DMS153 treated with DMSO at 0.1 percent for 48 hours (cell line): ENCODE data around the gene PMEL.
"Not testable (repeated sequence)": the region's sequence is repeated elsewhere in the genome, so short reads cannot be mapped to it uniquely, and the experiment has no call there.

Experiments
- DNase-seq: peaks from one replicate; lab custom pipeline; 2025; ENCODE audit not compliant: unreplicated experiment; lab: John Stamatoyannopoulos, UW

The PMEL gene

DNA sequence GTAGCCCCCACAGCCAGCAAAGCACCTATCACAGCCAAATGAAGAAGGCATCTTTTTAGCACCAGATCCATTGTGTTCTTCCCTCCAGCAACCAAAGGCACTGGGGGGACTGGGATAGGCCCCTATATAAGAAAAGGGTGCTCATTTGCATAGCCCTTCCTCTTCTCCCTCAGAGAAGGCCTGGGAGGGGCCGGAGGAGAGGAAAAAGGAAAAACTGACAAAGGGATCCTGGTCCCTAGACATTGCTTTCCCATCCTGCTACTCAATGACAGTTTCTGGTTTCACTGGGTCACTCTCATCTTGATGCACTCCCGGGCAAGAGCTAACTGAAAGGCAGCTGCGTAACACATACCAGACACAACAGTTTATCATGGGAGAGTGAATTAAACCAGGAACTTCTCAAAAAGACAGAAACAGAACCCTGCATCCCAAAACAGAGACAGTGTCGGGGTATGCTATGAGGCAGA lies at the start of gene PMEL:
TSS of gene PMEL (minus strand) at position 102 of the 467 bp plus-strand sequence. CDS start at position 71, 31 bp downstream.
- DNase-seq = no peak

DNA sequence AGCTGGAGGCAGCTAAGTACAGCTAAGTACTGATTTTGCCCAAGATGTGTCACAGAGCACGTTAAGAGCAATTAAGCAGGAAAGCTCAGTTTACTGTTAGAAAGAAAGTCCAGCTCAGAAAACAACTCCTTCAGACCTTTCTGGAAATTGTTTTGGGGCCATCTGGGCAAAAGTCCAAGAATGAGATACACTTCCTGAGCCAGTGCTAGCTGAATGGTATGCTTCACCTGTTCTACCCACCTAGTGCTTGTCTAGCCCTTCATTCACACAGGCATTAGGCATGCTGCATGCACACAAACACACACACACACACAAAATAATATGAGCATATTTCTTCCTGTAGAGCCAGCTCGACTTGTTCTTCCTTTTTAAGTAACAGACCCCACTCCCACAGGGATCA lies 48.4 kb upstream of the PMEL start:
- no peak for DNase-seq

DNA sequence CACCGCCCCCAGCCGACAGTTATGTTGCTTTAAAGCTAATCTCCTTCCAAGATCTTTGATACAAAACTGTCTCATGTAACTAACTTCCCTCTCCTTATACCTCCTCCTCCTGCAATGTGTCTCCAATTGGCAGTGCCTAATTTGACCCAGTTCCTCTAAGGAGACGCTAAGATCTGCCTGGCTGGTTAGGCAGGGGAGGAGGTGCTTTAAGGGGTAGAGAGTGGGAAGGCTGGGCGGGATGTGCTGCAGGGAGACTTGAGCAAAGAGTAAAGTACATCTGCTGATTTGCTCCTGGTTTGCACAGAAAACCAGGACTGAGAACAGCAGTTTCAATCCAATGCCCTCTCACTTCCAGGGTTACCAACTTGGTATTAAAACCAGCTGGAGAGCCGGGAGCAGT lies 47.6 kb upstream of the PMEL start:
- no peak for DNase-seq

DNA sequence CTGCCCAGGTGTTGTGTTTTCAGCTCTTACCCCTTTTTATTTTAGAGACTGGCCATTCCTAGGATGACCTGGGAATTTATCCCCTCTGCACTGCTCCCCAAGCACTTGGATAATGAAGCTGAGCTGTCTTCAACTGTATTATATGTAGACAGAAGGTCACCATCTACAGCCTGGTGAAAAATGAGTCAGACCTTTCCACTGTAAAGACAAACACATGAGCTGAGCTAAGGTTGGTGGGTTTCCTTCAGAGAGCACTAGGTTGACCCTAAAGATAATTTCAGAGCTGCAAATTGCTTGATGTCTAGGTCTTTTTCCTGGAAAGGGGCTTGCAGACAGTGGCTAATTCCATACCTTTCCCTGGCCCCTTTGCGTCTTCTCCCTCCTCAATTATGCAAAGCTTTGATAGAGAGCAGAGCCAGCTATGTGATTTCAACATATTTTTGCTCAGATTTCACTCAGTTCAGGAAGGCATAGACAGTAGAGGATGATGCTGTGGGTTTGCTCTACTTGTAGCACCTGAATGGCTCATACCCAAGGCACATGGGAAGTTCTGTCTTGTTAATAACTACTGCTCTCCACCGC lies 45.8 kb upstream of the PMEL start:
- no peak for DNase-seq

DNA sequence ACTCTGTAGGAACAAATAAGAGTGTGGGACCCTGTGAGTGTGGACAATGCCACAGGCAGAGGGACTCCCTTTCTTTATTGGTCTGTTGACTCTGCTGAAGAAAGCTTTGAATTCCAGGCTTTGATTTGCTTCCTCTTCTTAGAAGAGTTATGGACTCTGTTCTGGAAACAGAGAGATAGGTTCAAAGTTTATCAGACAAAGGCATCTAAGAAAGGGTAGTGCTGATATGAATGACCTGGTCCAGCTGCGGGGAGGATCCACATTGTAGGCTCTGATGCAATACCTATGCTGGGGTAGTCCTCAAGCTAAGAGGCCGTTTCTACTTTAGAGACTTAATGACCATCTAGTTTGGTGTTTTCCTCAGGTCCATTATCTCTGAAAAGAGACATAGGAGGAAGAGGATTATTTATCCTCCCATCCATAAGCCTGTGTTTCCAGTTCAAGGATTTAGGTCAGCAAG lies 44.3 kb upstream of the PMEL start:
- DNase-seq = no peak

DNA sequence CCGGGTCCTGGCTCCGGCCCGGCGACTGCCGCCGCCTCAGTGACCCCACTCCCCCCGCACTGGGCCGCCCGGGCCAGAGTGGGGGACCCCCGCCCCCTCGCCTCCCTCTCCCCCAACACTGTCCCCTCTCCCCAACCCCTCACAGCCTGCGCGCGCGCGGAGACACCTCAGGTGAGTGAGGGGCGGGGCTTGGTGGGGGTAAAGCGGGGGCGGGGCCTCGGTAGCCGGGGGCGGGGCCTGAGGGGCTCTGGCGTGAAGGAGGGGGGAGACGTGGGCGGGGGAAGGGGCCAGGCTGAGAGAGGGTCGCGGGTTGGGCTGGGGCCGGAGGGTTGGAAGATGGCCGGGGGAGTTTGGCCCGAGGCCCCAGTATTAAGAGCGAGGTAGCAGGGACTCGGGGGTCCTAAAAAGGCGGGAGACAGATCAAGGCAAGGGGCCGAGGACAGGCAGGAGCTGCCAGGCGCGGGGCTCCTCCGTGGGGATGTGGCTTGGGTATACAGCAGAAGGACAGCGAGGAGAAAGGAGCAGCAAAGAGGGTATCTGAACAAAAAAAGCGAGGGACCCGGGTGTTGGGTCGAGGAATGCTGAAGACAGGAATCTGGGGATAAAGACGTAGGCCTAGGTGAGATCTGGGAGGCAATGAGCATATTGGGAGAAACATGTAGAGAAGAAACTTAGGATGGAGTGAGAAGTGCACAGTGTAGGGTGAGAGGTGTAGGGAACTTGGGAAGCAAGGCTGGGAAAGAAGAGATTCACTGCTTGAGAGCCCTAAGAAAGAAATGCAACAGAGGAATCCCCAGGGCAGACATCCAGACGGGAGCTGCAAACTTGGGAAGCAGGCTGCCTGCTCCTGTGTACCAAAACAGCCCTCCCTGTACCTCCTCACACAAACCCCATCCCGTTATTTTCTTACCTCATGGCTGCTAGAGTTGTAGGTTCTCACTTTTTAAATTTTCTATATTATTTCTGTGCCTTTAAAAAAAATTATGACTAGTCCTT lies 42.0 kb upstream of the PMEL start:
- no peak for DNase-seq

DNA sequence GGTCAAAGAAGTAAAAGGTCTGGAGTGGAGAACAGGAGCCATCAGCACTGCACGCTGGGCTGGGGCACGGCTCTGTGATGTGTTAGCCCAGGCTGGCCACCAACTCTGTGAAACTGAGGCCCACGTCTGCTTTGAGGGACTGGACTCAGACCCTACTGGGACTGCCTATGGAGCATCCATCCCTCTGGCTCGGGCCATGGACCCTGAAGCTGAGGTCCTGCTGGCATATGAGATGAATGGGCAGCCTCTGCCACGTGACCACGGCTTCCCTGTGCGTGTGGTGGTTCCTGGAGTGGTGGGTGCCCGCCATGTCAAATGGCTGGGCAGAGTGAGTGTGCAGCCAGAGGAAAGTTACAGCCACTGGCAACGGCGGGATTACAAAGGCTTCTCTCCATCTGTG lies 38.4 kb upstream of the PMEL start:
- no peak for DNase-seq

DNA sequence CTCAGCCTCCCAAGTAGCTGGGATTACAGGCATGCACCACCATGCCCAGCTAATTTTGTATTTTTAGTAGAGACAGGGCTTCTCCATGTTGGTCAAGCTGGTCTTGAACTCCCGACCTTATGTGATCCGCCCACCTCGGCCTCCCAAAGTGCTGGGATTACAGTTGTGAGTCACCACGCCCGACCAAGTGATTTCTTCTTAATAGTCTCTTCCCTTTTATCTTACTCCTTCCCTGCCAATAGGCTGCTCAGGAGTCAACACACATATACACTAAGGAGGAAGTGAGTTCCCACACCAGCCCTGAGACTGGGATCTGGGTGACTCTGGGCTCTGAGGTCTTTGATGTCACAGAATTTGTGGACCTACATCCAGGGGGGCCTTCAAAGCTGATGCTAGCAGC lies 37.5 kb upstream of the PMEL start:
- not testable (repeated sequence) for DNase-seq

DNA sequence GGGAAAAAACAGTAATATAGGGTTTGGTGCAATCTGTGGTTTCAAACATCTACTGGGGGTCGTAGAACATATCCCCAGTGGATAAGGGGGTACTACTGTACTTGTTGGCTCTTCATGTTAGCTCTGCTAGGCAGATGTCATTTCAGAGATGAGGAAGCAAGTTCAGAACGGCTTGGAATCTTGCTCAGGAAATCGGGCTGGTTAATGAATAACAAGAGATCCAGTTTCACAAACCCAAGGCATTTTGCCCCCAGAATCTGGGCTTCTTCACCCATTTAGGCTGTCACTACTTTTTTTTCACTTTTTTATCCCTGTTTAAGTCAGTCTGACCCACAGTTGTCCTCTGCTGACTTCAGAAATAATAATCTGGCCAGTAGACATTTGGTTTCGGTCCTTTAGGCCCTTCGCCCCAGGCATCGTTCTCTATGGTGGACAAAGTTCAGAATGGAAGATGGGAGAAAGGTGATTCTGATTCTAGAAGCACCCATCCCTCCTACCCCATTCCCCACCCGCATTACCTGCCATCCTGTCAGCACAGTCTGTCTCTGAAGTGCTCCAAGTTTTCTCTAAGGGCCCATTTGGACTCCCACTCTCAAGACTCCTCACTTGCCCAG lies 35.8 kb upstream of the PMEL start:
- DNase-seq = no peak

DNA sequence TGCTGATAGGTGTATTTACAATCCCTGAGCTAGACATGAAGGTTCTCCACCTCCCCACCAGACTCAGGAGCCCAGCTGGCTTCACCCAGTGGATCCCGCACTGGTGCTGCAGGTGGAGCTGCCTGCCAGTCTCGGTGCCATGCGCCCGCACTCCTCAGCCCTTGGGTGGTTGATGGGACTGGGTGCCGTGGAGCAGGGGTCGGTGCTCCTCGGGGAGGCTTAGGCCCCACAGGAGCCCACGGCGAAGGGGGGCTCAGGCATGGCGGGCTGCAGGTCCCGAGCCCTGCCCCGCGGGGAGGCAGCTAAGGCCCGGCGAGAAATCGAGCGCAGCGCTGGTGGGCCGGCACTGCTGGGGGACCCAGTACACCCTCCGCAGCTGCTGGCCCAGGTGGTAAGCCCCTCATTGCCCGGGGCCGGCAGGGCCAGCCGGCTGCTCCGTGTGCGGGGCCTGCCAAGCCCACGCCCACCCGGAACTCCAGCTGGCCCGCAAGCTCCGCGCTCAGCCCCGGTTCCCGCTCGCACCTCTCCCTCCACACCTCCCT lies 34.2 kb upstream of the PMEL start:
- not testable (repeated sequence) for DNase-seq

DNA sequence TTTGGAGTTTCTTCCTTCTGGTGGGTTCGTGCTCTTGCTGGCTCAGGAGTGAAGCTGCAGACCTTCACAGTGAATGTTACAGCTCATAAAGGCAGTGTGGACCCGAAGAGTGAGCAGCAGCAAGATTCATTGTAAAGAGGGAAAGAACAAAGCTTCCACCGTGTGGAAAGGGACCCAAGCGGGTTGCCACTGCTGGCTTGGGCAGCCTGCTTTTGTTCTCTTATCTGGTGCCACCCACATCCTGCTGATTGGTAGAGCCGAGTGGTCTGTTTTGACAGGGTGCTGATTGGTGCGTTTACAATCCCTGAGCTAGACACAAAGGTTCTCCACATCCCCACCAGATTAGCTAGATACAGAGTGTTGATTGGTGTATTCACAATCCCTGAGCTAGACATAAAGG lies 33.7 kb upstream of the PMEL start:
- DNase-seq = not testable (repeated sequence)

DNA sequence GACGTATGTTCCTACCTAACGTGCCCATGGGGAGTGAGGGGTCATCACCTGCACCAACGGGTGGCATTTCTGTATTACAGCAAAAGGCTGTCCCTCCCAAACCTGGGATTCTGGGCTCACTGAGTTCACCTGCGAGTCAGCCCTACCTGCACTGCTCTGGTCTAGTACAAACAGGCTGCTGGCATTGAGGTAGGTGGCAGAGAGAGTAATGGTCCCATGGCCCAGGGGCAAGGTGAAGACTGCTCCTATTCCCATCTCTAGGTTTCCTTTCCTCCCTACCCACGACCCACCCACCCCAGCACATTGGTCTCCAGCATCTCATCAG lies 31.7 kb upstream of the PMEL start:
- no peak for DNase-seq

DNA sequence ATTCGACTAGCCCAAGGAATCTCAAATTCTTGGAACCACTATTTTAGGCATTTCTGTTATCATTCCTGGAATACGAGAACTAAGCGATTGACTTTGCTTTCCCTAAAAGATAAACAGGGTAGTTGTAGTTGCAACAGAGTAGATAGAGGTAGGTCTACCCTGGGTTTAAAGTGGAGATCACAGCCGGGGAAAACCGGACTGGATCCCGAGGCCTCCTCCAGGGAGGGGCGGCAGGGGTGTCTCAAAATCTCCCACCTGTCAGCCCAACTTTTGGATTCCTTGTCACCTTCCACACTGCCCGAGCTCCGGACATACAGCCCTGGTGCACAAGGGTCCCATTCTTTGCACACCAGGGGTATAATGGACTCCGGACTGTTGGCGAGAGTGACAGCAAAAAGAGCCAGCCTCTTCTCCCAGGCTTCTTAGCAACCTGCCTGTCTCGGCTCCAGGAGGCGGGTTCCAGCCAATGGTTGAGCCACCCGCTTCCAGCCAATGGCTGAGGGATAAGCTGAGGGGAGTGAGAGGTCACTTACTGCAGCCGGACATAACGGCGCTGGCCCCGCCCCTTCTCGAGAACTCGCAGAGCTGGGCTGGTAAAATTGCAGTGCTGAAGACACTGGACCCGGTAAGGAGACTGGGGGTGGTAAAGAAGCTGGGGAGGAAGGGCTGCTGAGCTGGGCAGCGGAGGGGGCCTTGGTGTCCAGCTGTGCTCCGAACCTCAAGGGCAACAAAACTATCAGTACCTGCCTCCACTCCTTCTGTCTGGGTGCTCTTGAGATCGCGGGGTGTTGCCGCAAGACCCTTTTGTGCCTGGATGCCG lies 31.1 kb upstream of the PMEL start, which contains the start of gene SUOX:
TSS of gene SUOX (plus strand) at position 562 of the 820 bp plus-strand sequence. CDS start 4,946 bp downstream, outside the sequence.
- DNase-seq = peak; percentile 93

DNA sequence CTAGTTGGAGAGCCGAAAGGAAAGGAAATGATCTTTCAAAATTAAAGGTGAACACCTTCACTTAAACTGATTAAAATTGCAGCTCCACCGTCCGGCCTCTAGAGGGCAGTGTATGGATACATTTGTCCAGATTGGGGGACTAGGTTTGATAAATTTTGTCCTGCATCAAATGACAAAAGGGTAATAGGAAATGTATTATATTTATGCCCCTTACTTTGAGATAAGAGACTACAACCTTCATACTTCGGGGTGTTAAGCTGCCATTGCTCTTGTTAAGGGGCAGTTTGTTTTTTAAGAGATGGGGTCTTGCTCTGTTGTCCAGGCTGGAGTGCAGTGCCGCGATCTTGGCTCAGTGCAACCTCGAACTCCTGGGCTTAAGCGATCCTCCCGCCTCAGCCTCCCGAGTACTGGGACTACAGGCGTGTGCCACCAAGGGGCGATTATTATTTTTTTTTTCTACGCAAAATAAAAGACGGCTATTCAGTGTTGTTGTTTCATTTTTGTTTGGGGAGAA lies 30.4 kb upstream of the PMEL start:
- DNase-seq = peak; percentile 72

DNA sequence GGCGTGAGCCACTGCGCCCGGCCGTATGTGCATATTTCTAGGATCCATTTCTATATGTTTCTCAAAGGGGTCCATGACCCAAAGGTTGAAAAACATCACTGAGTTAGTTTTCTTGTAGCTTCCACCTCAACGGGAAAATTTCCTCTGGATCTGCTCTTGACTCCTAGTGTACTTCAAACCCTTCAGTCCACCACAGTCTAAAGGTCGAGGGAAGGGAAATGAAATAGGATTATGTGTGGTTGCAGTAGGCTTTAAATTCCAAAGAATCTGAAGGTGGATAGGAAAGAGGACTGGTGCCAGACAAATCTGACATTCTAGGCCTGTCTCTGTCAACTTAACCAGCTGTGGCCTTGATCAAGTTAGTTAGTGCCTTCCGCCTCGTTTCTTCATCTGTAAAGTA lies 29.5 kb upstream of the PMEL start:
- no peak for DNase-seq

DNA sequence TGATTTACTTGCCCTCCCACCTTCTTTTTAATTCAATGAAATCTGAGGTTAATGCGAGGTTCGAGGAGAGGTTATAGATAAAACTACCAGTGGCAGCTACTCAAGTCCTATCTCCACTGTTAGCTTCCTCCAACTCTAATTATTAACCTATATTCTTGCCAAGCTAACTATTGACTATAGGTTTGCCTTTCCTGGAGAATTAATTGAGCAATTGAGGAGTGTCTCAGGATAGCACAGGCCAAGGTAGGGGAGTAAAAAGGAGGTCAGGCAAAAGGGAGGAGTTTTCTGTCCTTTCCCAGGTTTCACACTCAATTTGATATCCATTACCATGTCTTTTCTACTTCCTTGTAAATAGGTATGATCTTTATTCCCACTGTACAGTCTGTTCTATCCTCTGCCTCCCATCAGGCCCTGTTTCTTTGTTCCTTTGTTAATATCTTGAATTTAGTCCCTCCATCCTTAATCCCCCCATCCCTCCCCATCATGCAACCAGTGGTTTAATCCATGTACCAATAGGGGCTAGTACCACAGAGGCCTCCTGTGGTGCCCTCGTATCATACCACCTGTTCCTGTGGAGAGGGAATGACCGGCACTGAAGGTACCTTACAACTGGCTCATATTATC lies 27.5 kb upstream of the PMEL start:
- DNase-seq = no peak

DNA sequence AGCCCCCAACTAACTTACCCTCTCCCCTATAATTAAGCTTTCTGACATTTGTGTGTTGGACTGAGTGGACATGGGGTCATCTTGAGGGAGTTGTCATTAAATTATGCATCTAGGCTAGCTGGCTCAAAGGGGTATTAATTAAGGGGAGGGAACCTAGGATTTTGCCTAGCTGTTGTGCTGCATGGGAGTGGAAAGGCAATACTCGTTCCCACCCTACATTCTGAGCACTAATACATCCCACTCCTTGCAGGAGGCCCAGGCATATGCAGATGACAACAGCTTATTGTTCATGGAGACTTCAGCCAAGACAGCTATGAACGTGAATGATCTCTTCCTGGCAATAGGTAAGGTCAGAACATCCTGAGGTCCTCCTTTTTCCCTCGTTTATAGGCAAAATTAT lies 25.3 kb upstream of the PMEL start:
- no peak for DNase-seq

DNA sequence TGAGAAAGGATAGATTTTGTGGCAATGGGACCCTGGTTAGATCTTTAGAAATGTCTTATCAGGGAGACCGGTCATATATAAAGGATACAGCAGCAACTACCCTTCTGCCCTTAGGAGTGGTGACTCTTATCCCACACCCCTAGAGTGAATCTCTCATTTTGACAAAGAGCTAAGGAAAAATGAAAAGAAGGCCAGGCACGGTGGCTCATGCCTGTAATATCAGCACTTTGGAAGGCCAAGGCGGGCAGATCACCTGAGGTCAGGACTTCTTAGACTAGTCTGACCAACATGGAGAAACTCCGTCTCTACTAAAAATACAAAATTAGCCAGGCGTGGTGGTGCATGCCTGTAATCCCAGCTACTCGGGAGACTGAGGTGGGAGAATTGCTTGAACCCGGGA lies 20.1 kb upstream of the PMEL start:
- DNase-seq = not testable (repeated sequence)

DNA sequence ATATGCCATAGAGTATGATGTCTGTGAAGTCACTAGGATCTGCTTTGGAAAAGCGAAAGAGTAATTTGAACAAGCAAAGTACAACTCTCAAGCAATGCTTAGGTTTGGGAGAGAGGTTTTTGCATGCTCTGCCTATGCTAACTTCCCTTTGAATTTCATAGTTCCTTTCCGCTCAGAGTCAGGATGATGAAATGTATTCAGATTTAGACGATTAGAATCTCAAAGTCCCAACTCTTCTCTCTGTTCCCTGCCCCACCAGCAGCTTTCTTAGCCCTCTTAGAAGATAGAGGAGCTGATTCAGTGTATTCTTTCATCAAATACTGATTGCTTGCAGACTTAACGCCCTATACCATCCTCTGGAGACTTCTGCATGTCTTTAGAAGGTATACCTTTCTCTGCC lies 19.5 kb upstream of the PMEL start:
- DNase-seq = no peak

DNA sequence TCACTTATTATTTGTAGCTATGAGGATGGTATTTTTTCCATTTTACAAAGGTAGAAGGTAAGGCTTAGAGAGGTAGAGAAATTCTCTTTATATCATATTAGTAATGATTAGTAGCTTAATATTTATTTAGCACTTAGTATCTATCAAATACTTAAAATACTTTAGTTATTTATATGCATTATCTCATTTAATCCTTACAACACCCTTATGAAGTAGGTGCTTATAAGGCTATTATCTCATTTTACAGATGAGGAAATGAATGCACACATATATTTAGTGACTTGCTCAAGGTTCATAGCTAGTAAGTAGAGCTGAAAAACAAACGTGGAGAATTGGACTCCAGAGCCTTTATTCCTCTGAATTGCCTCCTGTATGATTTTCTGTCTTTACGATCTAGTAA lies 19.0 kb upstream of the PMEL start:
- DNase-seq = no peak
